Medulla oblongata (tissue), 1 donor: Measurements from ENCODE around the gene ANKRD63.

Experiments used
- DNase-seq: peaks from one replicate; pipeline ENCODE4 v3.0.0-alpha.2; 2015; ENCODE audit errors: extremely low spot score

The ANKRD63 gene

GRCh38 chr15:40282869-40283614 lies at the start of gene ANKRD63:
Gene ANKRD63, minus strand, starts transcription at chr15:40283064. Its CDS starts 478 bp downstream, at chr15:40282586.
- no peak for DNase-seq

- DNase-seq: no peak
Observed at GRCh38 chr15:40332113-40332781, 49.4 kb upstream of the ANKRD63 start.

- no peak for DNase-seq
Observed at GRCh38 chr15:40331637-40332036, 48.8 kb upstream of the ANKRD63 start.

GRCh38 chr15:40331026-40331425 lies 48.2 kb upstream of the ANKRD63 start:
- DNase-seq: no peak

- DNase-seq: peak; percentile 73
Observed at GRCh38 chr15:40330368-40330836, 47.5 kb upstream of the ANKRD63 start.

GRCh38 chr15:40329804-40330203 lies 46.9 kb upstream of the ANKRD63 start:
- DNase-seq: no peak

- DNase-seq: no peak
Observed at GRCh38 chr15:40328751-40329150, 45.9 kb upstream of the ANKRD63 start.

- DNase-seq: no peak
Observed at GRCh38 chr15:40328176-40328575, 45.3 kb upstream of the ANKRD63 start.

GRCh38 chr15:40327457-40327856 lies 44.6 kb upstream of the ANKRD63 start:
- no peak for DNase-seq

- no peak for DNase-seq
Observed at GRCh38 chr15:40325700-40326099, 42.8 kb upstream of the ANKRD63 start.

GRCh38 chr15:40325188-40325587 lies 42.3 kb upstream of the ANKRD63 start:
- peak; percentile 61 for DNase-seq

GRCh38 chr15:40323953-40324937 lies 41.4 kb upstream of the ANKRD63 start:
- no peak for DNase-seq

- DNase-seq: peak; percentile 91
Observed at GRCh38 chr15:40323239-40323952, 40.5 kb upstream of the ANKRD63 start, which contains the start of gene INAFM2. Gene INAFM2, plus strand, starts transcription at chr15:40323692. Its CDS starts 364 bp downstream, at chr15:40324056.

GRCh38 chr15:40322531-40323238 lies 39.8 kb upstream of the ANKRD63 start:
- no peak for DNase-seq

- DNase-seq: peak; percentile 86
Observed at GRCh38 chr15:40320931-40321371, 38.1 kb upstream of the ANKRD63 start.

- no peak for DNase-seq
Observed at GRCh38 chr15:40320409-40320808, 37.5 kb upstream of the ANKRD63 start.

- DNase-seq: no peak
Observed at GRCh38 chr15:40317580-40317979, 34.7 kb upstream of the ANKRD63 start.

- DNase-seq: no peak
Observed at GRCh38 chr15:40316931-40317330, 34.1 kb upstream of the ANKRD63 start.

- DNase-seq: no peak
Observed at GRCh38 chr15:40314723-40315276, 31.9 kb upstream of the ANKRD63 start.
